ENCODE data around the gene UTS2B.

UTS2B gene

DNA sequence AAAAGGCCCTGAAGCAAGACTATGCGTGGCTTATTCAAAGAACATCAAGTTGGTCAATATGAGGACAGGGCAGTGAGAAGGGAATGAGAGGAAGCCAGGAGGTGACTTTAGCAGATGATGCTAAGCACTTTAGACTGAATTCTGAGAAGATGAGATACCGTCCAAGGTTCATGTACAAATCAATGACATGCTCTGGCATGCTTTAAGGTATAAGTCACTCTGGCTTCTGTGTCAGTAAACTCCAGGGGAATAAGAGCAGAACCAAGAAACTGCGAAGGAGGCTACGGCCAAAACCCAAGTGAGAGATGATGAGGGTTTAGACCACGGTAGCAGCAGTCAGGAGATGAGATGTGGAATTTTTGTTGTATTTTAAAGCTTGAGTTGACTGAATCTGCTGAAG is 10.0 kb downstream of the UTS2B start:
- Histone ChIP-seq H2AFZ (ENCODE audit: low read depth, low read length) (no peak overlapping the region), H3K27ac (ENCODE audit: low read length) (no peak overlapping the region), H3K9ac (ENCODE audit: low read depth, low read length) (no peak overlapping the region), H3K4me2 (ENCODE audit: insufficient read depth, low read length) (no peak overlapping the region), H4K20me1 (ENCODE audit: insufficient read depth, low read length) (no peaks in the 10 kb centered on the region), H3K36me3 (ENCODE audit: insufficient read depth, low read length) (no peaks in the 10 kb centered on the region), H3K79me2 (ENCODE audit: insufficient read depth, low read length) (no peaks in the 10 kb centered on the region), H3K4me3 (ENCODE audit: low read depth in 1 of 2, low read length in 2 of 2) (no peak overlapping the region), H3K27me3 (ENCODE audit: insufficient read depth, low read length, poor library complexity) (no peaks in the 10 kb centered on the region), H3K4me1 (ENCODE audit: insufficient read depth, low read length) (no peaks in the 10 kb centered on the region), H3K9me3 (ENCODE audit: insufficient read depth, low read length, severe bottlenecking) (no peaks in the 10 kb centered on the region)
- no peak for TF ChIP-seq EZH2 (IDR thresholded peaks at IDR 0.05; ENCODE audit: borderline replicate concordance, low read depth, low read length, severe bottlenecking)
- TF ChIP-seq, protein P1, sequence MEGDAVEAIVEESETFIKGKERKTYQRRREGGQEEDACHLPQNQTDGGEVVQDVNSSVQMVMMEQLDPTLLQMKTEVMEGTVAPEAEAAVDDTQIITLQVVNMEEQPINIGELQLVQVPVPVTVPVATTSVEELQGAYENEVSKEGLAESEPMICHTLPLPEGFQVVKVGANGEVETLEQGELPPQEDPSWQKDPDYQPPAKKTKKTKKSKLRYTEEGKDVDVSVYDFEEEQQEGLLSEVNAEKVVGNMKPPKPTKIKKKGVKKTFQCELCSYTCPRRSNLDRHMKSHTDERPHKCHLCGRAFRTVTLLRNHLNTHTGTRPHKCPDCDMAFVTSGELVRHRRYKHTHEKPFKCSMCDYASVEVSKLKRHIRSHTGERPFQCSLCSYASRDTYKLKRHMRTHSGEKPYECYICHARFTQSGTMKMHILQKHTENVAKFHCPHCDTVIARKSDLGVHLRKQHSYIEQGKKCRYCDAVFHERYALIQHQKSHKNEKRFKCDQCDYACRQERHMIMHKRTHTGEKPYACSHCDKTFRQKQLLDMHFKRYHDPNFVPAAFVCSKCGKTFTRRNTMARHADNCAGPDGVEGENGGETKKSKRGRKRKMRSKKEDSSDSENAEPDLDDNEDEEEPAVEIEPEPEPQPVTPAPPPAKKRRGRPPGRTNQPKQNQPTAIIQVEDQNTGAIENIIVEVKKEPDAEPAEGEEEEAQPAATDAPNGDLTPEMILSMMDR (IDR thresholded peaks at IDR 0.05; ENCODE audit: borderline replicate concordance, extremely low read depth, low read length, poor library complexity, severe bottlenecking), result no peak
- no peak for ATAC-seq (ENCODE audit: insufficient read depth, low read depth)
- DNase-seq, result no peak

GRCh38 chr3:191316876-191317603 is 13.3 kb downstream of the UTS2B start:
- Histone ChIP-seq H3K9me3 (ENCODE audit: insufficient read depth, low read length, severe bottlenecking) (no peaks in the 10 kb centered on the region), H3K36me3 (ENCODE audit: insufficient read depth, low read length) (no peaks in the 10 kb centered on the region), H2AFZ (ENCODE audit: low read depth, low read length) (no peak overlapping the region), H3K4me1 (ENCODE audit: insufficient read depth, low read length) (no peaks in the 10 kb centered on the region), H3K79me2 (ENCODE audit: insufficient read depth, low read length) (no peaks in the 10 kb centered on the region), H3K9ac (ENCODE audit: low read depth, low read length) (no peak overlapping the region), H4K20me1 (ENCODE audit: insufficient read depth, low read length) (no peaks in the 10 kb centered on the region), H3K4me2 (ENCODE audit: insufficient read depth, low read length) (no peak overlapping the region), H3K4me3 (ENCODE audit: low read depth in 1 of 2, low read length in 2 of 2) (no peak overlapping the region), H3K27ac (ENCODE audit: low read length) (no peak overlapping the region), H3K27me3 (ENCODE audit: insufficient read depth, low read length, poor library complexity) (no peaks in the 10 kb centered on the region)
- TF ChIP-seq, protein P1 (IDR thresholded peaks at IDR 0.05; ENCODE audit: borderline replicate concordance, extremely low read depth, low read length, poor library complexity, severe bottlenecking), result no peak
- no peak for TF ChIP-seq EZH2 (IDR thresholded peaks at IDR 0.05; ENCODE audit: borderline replicate concordance, low read depth, low read length, severe bottlenecking)
- DNase-seq (no peak), ATAC-seq (ENCODE audit: insufficient read depth, low read depth) (no peak)

GRCh38 chr3:191314109-191314728 is 16.1 kb downstream of the UTS2B start:
- Histone ChIP-seq H3K9me3 (ENCODE audit: insufficient read depth, low read length, severe bottlenecking) (no peaks in the 10 kb centered on the region), H2AFZ (ENCODE audit: low read depth, low read length) (no peak overlapping the region), H3K36me3 (ENCODE audit: insufficient read depth, low read length) (no peaks in the 10 kb centered on the region), H3K4me2 (ENCODE audit: insufficient read depth, low read length) (no peak overlapping the region), H3K27ac (ENCODE audit: low read length) (no peak overlapping the region), H3K4me3 (ENCODE audit: low read depth in 1 of 2, low read length in 2 of 2) (no peak overlapping the region), H3K27me3 (ENCODE audit: insufficient read depth, low read length, poor library complexity) (no peaks in the 10 kb centered on the region), H3K79me2 (ENCODE audit: insufficient read depth, low read length) (no peaks in the 10 kb centered on the region), H4K20me1 (ENCODE audit: insufficient read depth, low read length) (no peaks in the 10 kb centered on the region), H3K4me1 (ENCODE audit: insufficient read depth, low read length) (no peaks in the 10 kb centered on the region), H3K9ac (ENCODE audit: low read depth, low read length) (no peak overlapping the region)
- DNase-seq, result no peak
- ATAC-seq (ENCODE audit: insufficient read depth, low read depth), result no peak
- TF ChIP-seq EZH2 (IDR thresholded peaks at IDR 0.05; ENCODE audit: borderline replicate concordance, low read depth, low read length, severe bottlenecking), result no peak
- TF ChIP-seq, protein P1 (IDR thresholded peaks at IDR 0.05; ENCODE audit: borderline replicate concordance, extremely low read depth, low read length, poor library complexity, severe bottlenecking), result no peak

Measured in DND-41 (cell line).